SU-DHL-6 (cell line): ENCODE results near the gene NCKAP5.

ENCODE experiments used
- H2AFZ ChIP-seq: fragments of 200-600 bp; sonication (generic); 2 replicates; pipeline ENCODE4 v1.6.1; 2014; ENCODE audit warnings: low read depth, mild to moderate bottlenecking, moderate library complexity, mixed read lengths, antibody characterized with exemption, low read length; ENCODE audit not compliant: severe bottlenecking
- H3F3A ChIP-seq: fragments of 200-600 bp; shearing (Covaris generic); 2 replicates; pipeline ENCODE4 v1.6.0; 2016; ENCODE audit warnings: antibody characterized with exemption, mild to moderate bottlenecking; ENCODE audit not compliant: insufficient read depth
- H3K27ac ChIP-seq: fragments of 200-600 bp; sonication (generic); 2 replicates; pipeline ENCODE4 v1.5.1; 2016; ENCODE audit warnings: low read depth, mild to moderate bottlenecking, low read length, moderate library complexity, mixed read lengths
- H3K27me3 ChIP-seq: fragments of 200-600 bp; sonication (generic), shearing (Covaris generic); 2 replicates; pipeline ENCODE4 v1.6.0; 2014; ENCODE audit warnings: mild to moderate bottlenecking, low read length
- H3K36me3 ChIP-seq: fragments of 200-600 bp; sonication (generic); 2 replicates; pipeline ENCODE4 v1.6.1; 2014; ENCODE audit warnings: mild to moderate bottlenecking, low read length, mixed read lengths
- H3K4me2 ChIP-seq: fragments of 300-600, 200-600 bp; shearing (Covaris generic), sonication (generic); 2 replicates; pipeline ENCODE4 v1.6.0; 2014; ENCODE audit warnings: low read length, low read depth, mild to moderate bottlenecking; ENCODE audit not compliant: poor library complexity, severe bottlenecking
- H3K4me3 ChIP-seq: fragments of 200-600 bp; sonication (generic); 2 replicates; pipeline ENCODE4 v1.5.1; 2014; ENCODE audit warnings: antibody characterized with exemption, low read length, mild to moderate bottlenecking, mixed read lengths; ENCODE audit not compliant: insufficient read depth, poor library complexity, severe bottlenecking
- H3K79me2 ChIP-seq: fragments of 200-600 bp; sonication (generic); 2 replicates; pipeline ENCODE4 v1.6.1; 2014; ENCODE audit warnings: mild to moderate bottlenecking, low read length, moderate library complexity; ENCODE audit not compliant: insufficient read depth
- H3K9ac ChIP-seq: fragments of 200-600 bp; sonication (generic); 2 replicates; pipeline ENCODE4 v1.7.0; 2014; ENCODE audit warnings: mild to moderate bottlenecking, low read length
- H3K9me2 ChIP-seq: fragments of 200-600 bp; sonication (generic); replicated peaks from 2 replicates; pipeline ENCODE4 v1.6.1; 2014; ENCODE audit warnings: low read length; ENCODE audit not compliant: insufficient read depth
- H3K9me3 ChIP-seq: fragments of 200-600 bp; sonication (generic); 2 replicates; pipeline ENCODE4 v1.6.1; 2014; ENCODE audit warnings: low read length, mixed read lengths; ENCODE audit not compliant: insufficient read depth
- H4K20me1 ChIP-seq: fragments of 200-600 bp; sonication (generic); 2 replicates; pipeline ENCODE4 v1.6.1; 2014; ENCODE audit warnings: low read depth, mild to moderate bottlenecking, antibody characterized with exemption, low read length, moderate library complexity, mixed read lengths
- EZH2phosphoT487 ChIP-seq: fragments of 200-600 bp; sonication (generic), shearing (Covaris generic); conservative IDR thresholded peaks from 2 replicates; pipeline ENCODE4 v1.6.1; 2018; ENCODE audit warnings: mild to moderate bottlenecking, antibody characterized with exemption, low read length, moderate library complexity, mixed read lengths
- TF ChIP-seq, protein P1 (sequence below): fragments of 200-600 bp; sonication (generic); IDR thresholded peaks from one replicate; pipeline ENCODE4 v1.5.1; 2017; ENCODE audit warnings: antibody characterized with exemption, mild to moderate bottlenecking, low read length, moderate library complexity; ENCODE audit not compliant: insufficient read depth, poor library complexity, severe bottlenecking

NCKAP5 gene

DNA sequence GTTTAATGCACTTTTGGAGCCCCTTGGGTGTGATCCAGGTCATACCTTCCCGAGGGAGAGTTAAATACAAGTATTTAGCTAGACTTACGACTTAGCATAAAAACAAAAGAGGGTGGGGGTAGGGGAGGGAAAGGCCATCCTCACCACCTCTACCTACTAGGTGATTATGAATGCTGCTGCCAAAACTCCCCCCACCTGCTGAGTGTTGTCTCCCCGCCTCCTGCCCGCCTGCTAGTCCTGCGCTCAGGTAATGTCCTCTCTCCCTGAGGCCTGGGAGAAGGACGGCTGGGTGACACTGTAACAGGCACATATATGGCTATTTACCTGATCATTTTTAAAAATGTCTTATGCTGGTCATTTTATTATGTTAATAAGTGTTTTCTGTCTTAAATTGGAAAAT, 3.0 kb upstream of the NCKAP5 start:
- no peaks in the 10 kb centered on the region for H4K20me1 ChIP-seq
- no peak overlapping the region for H3K9ac ChIP-seq
- no peak overlapping the region for H2AFZ ChIP-seq
- H3K4me2 ChIP-seq = no peak overlapping the region
- no peaks in the 10 kb centered on the region for H3K9me2 ChIP-seq
- TF ChIP-seq, protein P1, sequence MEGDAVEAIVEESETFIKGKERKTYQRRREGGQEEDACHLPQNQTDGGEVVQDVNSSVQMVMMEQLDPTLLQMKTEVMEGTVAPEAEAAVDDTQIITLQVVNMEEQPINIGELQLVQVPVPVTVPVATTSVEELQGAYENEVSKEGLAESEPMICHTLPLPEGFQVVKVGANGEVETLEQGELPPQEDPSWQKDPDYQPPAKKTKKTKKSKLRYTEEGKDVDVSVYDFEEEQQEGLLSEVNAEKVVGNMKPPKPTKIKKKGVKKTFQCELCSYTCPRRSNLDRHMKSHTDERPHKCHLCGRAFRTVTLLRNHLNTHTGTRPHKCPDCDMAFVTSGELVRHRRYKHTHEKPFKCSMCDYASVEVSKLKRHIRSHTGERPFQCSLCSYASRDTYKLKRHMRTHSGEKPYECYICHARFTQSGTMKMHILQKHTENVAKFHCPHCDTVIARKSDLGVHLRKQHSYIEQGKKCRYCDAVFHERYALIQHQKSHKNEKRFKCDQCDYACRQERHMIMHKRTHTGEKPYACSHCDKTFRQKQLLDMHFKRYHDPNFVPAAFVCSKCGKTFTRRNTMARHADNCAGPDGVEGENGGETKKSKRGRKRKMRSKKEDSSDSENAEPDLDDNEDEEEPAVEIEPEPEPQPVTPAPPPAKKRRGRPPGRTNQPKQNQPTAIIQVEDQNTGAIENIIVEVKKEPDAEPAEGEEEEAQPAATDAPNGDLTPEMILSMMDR = no peak
- no peak for TF ChIP-seq EZH2phosphoT487
- H3K79me2 ChIP-seq = no peaks in the 10 kb centered on the region
- no peaks in the 10 kb centered on the region for H3K9me3 ChIP-seq
- H3K4me3 ChIP-seq = no peak overlapping the region
- no peak overlapping the region for H3K27ac ChIP-seq
- no peaks in the 10 kb centered on the region for H3K27me3 ChIP-seq
- no peaks in the 10 kb centered on the region for H3F3A ChIP-seq
- no peaks in the 10 kb centered on the region for H3K36me3 ChIP-seq

DNA sequence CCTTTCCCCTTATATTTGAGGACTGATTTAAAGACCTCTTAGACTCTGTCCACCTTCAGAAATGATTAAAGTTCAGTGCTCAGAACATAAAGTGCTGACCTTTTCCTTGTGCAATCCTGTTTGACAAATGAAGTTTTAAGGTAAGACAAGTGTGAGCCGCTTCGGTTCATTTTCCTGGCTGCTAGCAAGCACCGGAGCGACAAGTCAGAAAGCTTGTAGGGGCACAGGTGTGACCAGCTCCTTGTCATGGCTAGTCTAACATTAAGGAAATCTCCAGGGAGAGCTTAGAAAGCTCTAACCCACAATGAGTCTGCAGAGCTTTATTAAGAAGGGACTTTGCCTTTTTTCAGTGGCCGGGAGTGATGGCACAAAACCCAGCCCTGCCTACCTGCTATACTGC, 2.3 kb upstream of the NCKAP5 start:
- H3K4me3 ChIP-seq = no peak overlapping the region
- no peak for TF ChIP-seq EZH2phosphoT487
- no peak overlapping the region for H3K4me2 ChIP-seq
- no peaks in the 10 kb centered on the region for H3K9me2 ChIP-seq
- no peaks in the 10 kb centered on the region for H3K79me2 ChIP-seq
- H4K20me1 ChIP-seq = no peaks in the 10 kb centered on the region
- no peaks in the 10 kb centered on the region for H3F3A ChIP-seq
- no peaks in the 10 kb centered on the region for H3K9me3 ChIP-seq
- H3K36me3 ChIP-seq = no peaks in the 10 kb centered on the region
- no peak overlapping the region for H3K27ac ChIP-seq
- H2AFZ ChIP-seq = no peak overlapping the region
- H3K9ac ChIP-seq = no peak overlapping the region
- H3K27me3 ChIP-seq = no peaks in the 10 kb centered on the region

DNA sequence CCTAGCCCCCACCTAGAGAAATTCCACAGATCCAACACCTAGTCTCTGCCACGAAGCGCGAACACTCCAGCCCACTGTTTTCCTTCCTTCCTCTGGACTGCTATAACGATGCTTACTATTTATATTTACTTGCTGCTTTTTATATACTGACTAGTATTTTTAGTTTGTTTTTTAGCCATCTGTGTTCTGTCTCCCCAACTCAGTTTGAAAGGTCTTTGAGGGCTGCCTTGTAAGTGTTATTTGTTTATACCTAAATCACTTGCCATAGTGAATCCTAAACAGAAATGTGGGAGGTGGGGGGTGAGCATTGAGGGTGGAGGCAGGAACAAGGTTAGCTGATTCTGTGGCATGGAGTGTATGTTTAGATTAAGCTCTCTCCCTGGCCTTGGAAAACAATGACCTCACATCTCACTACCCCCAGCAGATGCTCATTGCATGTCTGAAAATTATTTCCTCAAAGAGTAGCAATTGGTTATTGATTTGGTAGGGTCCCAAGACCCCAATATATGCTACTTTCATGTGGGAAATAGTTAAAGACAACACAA, 1.1 kb upstream of the NCKAP5 start:
- Histone ChIP-seq H3K27me3 (no peaks in the 10 kb centered on the region), H3K4me3 (no peak overlapping the region), H3K9me3 (no peaks in the 10 kb centered on the region), H3K9me2 (no peaks in the 10 kb centered on the region), H3F3A (no peaks in the 10 kb centered on the region), H3K79me2 (no peaks in the 10 kb centered on the region), H2AFZ (no peak overlapping the region), H3K9ac (no peak overlapping the region), H3K27ac (no peak overlapping the region), H3K36me3 (no peaks in the 10 kb centered on the region), H3K4me2 (no peak overlapping the region), H4K20me1 (no peaks in the 10 kb centered on the region)
- no peak for TF ChIP-seq EZH2phosphoT487
- TF ChIP-seq, protein P1 = no peak

DNA sequence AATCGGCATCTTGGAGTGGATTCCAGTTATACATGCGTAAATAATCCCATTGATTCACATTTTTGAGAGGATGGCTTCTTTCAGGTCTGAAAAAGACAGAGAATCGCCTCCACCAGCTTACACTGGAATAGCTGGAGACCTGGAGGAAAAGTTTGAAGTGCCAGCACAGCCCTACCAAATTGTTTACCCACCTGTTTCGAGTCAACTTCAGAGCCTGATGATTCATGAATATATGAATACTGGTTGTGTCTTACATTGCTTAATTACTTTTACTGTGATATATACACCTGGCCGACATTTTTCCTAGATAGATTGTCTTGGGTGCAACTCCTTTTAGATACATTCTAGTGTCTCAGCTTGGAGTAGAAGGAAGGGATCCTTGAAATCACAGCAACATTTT, 335 bp upstream of the NCKAP5 start:
- no peaks in the 10 kb centered on the region for H3K36me3 ChIP-seq
- no peaks in the 10 kb centered on the region for H3K9me2 ChIP-seq
- no peak for TF ChIP-seq EZH2phosphoT487
- TF ChIP-seq, protein P1 = no peak
- no peak overlapping the region for H2AFZ ChIP-seq
- no peak overlapping the region for H3K9ac ChIP-seq
- H3K79me2 ChIP-seq = no peaks in the 10 kb centered on the region
- H3K4me3 ChIP-seq = no peak overlapping the region
- no peaks in the 10 kb centered on the region for H3K9me3 ChIP-seq
- H3K27ac ChIP-seq = no peak overlapping the region
- no peaks in the 10 kb centered on the region for H4K20me1 ChIP-seq
- H3K4me2 ChIP-seq = no peak overlapping the region
- no peaks in the 10 kb centered on the region for H3F3A ChIP-seq
- no peaks in the 10 kb centered on the region for H3K27me3 ChIP-seq
